NOMO-1 treated with DMSO at 0.1 percent for 48 hours (cell line): Measurements from ENCODE around the gene UBE2L6.

Experiments used
- DNase-seq: peaks from one replicate; lab custom pipeline; 2025; ENCODE audit not compliant: unreplicated experiment; lab: John Stamatoyannopoulos, UW

The UBE2L6 gene

DNA sequence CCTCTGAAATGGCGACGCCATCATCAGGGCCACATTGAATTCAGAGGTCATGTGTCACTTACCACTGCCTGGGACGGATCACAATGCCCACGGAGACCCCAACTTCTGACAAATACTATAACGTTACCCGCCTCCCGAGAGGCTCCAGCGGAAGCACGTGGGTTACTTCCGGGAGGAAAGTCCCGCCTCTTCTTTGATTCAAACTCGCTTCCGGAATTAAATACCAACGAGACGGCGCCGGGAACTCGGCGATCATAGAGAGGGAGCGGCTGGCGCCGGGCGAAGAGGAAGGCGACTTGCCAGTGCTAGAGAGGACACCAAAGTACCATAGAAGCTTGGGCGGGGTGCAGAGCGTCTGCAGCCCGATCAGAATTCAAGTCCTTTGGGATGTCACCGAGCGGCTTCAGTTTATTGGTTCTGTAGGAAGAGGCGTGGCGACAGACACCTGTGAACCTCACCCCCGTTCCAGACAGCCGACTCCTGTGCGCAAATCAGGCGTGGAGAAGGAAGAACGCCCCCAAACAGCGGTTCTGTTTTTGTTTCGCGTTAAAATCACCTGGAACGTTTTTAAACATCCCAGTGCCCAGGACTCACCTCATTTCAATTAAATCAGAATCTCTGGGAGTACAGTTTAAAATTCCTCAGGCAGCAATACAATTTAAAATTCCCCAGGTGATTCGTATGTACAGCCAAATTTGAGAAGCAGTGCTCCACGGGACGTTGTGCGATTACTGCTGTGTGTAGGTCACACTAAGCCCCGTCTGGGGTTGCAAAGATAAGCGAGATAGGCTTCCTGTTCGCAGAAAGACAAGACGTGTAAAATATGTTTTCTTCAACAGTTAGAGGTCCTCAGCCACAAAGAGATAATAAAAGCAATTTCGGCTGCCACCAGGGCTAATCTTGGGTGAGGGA, 36.6 kb downstream of the UBE2L6 start, which contains the start of gene TIMM10:
Gene TIMM10, minus strand, starts transcription at position 159 of the 912 bp plus-strand sequence. CDS start 565 bp downstream, outside the sequence.
- DNase-seq: peak; percentile 99

GRCh38 chr11:57530215-57530595, 37.3 kb downstream of the UBE2L6 start:
- DNase-seq: no peak

DNA sequence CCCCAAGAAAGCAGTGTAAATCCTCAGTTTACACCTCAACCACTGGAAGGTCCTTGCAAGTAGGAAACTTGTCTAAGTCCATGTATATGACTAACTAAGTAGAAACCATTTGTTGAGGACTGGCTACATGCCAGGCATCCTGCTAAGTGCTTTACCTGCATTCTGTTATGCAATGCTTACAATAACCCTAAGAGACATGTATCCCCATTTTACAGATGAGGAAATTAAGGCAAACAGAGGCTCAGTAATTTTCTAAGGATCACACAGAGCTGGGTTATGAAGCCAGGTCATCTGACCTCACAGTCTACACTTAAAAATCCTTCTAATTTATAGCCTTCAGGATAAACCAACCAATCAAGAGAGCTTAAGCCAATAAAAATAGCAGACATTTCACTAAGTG, 38.5 kb downstream of the UBE2L6 start:
- DNase-seq: no peak

GRCh38 chr11:57527056-57527631, 40.3 kb downstream of the UBE2L6 start:
- peak; percentile 51 for DNase-seq

DNA sequence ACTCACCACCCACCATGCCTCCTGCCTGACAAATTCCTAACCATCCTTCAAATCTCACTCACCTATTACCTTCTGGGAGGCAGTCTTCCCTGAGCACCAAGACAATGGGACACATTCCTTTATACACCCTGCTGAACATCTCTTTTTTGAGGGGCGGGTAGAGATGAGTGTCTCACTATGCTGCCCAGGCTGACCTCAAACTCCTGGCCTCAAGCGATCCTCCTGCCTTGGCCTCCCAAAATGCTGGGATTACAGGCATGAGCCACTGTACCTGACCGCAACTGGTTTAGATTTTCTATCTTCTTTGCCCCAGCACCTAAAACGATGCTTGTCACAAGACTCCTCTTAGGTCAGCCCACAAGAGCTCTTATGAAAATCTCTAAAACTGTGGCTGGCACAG, 44.1 kb downstream of the UBE2L6 start:
- no peak for DNase-seq

GRCh38 chr11:57521116-57521515, 46.4 kb downstream of the UBE2L6 start:
- DNase-seq: no peak

DNA sequence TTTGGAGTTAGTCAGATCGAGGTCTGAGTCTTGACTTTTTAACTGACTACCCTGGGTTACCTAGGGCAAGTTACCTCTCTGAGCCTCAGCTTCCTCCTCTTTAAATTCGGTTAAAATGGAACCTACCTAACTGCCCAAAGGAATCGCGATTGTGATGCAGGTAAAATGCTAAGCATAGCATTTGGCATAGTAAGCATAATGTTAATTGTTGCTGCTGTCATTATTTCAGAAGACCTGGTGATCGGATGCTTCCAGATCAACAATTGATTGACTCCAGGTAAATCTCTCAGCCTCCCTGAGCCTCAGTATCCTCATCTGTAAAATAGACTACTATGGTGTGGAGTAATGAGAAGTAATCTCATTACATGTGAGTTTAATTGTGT, 51.4 kb downstream of the UBE2L6 start:
- no peak for DNase-seq

DNA sequence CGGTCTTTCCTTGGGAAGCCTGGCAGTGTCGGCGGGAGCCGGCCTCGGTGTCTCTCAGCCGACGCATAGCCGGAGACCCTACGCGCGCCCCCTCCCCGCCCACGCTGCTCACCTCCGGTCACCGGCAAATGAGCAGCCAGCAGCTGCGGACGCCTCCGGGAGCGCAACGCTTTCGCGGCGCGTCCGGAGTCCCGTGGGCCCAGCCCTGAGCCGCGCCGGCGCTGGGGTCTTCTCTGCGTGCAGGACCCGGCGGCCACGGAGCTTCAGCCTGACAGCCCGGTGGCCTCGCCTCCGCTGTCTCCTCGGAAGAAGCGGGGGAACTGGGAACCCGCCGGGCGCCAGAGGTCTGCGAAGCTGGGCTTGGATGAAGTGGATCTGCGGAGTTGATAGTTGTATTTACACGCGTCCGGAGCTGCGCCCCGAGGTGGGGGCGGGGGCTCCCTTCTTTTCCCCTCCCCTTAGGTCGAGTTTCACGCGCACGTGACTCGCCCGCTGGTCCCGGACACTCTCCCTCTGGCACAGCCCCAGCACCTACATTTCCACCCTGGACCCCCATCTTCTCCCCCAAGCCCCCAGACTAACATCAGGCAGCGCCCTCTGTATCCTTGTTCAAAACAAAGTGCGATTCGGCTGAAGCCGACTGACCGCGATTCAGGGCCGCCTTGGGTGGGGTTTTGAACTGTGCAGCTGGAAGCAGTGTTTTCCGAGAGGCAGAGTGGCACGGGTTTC, 52.0 kb downstream of the UBE2L6 start, which contains the start of gene SLC43A1:
Gene SLC43A1, minus strand, starts transcription at position 371 of the 729 bp plus-strand sequence. CDS start 1,591 bp downstream, outside the sequence.
- DNase-seq: no peak

DNA sequence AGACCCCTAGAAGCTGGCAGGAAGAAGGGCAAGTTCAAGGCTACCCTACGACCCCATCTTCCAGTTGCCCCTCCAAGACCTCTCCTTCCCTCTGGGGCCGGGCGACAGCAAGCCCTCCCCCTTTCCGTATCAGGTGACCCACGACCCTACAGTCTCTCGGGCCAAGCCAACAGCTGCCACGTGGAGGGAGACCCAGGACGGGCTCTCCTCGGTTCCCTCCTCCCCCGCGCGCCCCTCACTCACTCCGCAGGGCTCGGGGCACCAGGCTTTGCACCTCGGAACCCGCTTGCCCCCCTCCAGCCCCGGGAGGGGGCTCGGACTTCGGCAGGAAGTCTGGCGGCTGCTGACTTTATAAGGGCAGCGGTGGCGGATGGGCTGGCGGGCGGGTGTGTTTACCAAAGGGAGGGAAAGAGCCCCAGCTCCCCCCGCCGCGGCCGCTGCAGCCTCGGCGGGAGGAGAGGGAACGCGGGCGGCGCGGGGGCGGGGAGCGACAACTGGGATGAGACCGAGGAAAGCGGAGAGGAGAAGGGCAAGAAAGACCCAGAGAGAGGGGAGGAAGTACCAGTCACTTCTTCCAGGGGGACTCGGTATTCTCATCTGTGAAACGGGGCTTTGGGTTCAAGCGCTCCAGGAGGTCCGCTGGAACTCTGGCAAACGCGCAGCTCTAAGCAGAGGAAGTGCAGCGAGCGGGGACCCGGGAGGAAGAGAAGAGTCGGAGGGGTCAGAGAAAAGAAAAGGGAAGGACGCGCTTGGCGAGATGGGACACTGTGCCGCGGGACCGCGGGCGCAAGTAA, 52.7 kb downstream of the UBE2L6 start:
- DNase-seq: no peak

DNA sequence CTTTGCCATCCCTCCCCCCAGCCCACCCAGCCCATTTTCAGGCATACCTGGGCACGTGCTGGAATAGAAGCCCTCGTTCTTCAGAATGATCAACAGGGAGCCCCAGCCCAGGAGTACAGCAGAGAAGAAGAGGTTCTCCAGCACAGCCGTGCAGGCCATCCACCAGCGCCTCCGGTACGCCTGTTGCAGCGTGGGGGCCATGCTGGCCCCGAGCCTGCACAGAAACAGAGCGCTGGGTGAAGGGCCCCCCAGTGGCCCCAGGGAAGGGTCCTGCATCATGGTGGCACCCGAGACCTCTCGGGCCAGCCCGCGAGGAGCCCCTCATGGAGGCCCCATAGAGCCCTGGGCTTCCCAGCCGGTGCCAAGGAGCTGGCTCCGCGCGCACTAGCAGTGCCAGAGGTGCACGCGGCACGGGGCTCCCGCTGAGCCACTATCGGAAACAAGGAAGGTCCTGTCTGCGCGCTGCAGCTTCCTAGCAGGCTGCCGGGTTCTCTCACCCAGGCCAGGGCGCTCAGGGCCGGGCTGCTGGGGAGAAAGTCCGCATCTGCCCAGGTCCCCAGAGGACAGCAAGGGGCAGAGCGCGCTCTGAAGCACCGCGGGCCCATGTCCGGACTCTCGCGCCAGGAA, 53.4 kb downstream of the UBE2L6 start:
- no peak for DNase-seq

DNA sequence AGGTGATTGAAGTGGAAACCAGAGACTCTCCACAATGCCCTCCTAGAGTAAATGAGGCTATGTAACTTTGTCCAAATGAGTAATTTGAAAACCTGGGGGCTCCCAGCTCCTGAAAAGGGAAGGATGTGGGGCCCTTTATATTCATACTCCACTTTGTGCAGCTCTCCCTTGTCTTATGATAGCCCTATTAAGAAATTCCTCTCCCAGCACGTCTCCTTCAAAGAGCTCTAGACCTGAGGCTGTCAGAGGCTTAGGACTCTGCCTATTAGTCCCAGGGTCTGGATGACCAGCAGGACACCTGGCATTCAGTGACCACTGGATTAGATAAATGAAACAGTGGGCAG, 54.0 kb downstream of the UBE2L6 start:
- no peak for DNase-seq

GRCh38 chr11:57512646-57513451, 54.6 kb downstream of the UBE2L6 start:
- no peak for DNase-seq

DNA sequence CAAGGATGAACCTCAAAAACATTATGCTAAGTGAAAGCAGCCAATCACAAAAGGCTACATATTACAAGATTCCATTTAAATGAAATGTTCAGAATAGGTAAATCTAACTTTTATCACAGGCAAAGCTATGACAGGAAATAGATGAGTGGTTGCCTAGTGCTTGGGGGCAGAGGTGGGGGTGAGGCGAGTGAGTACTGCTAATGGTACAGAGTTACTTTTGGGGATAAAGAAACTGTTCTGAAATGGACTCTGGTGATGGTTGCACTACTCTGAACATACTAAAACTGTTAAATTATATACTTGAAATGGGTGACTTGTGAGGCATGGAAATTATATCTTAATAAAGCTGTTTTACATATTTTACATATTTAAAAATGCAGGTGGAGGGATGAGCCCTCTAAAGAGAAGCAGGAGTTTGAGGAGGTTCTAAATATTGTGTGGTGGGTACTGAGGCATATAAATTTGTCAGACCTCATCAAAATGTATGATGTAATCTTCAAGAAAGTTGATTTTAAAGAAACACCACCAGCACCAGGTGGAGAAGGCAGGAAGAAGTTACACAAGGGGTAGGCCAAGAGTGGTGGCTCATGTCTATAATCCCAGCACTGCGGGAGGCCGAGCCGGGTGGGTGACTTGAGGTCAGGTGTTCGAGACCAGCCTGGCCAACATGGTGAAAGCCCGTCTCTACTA, 55.6 kb downstream of the UBE2L6 start:
- no peak for DNase-seq

- DNase-seq: no peak
Observed at GRCh38 chr11:57508341-57509170, 58.9 kb downstream of the UBE2L6 start.

GRCh38 chr11:57506522-57506921, 61.0 kb downstream of the UBE2L6 start:
- DNase-seq: no peak

GRCh38 chr11:57504511-57504910, 63.0 kb downstream of the UBE2L6 start:
- no peak for DNase-seq

DNA sequence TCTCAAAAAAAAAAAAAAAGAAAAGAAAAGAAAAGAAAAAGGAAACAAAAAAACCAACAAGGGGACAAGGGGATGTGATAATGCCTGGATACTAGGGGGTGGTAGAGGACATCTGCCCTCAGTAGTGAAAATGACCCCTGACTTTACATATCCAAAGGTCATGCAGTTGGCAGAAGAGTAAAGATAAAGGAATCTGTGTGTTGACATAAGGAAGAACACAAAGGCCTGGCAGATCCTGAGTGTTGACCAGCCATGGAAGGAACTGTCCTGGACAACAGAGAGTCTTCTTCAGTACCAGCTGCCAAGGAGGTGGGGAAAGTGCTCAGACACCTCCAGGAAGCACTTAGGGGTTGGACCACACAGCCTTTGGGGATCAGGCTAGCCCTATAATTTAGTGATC, 64.6 kb downstream of the UBE2L6 start:
- DNase-seq: no peak

DNA sequence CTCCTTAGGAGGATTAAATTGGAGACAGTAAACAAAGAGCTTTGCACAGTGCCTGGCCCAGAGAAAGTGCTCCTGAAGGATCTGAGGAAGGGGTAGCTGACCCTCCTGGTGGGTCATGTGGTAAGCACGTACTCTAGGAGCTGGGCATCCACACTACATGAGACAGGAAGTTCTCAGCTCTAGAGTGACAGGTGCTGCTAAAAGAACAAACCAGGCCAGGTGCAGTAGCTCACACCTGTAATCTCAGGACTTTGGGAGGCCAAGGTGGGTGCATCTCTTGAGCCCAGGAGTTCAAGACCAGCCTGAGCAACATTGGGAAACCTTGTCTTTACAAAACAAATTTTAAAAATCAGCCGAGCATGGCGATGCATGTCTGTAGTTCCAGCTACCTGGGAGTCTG, 65.1 kb downstream of the UBE2L6 start:
- DNase-seq: no peak
